SHP77 (cell line): ENCODE measurements around the gene MAFG.

Experiments
- DNase-seq, 2 experiments: peaks; one replicate each; lab custom pipeline; 2025; lab: John Stamatoyannopoulos, UW

The MAFG gene

GRCh38 chr17:81868674-81869220, 58.8 kb downstream of the MAFG start:
- no peak for DNase-seq
